SU-DHL-6 (cell line): Measurements from ENCODE around the gene CHD3.

Experiments used
- H2AFZ ChIP-seq: fragments of 200-600 bp; sonication (generic); 2 replicates; pipeline ENCODE4 v1.6.1; 2014; ENCODE audit warnings: low read depth, mild to moderate bottlenecking, moderate library complexity, mixed read lengths, antibody characterized with exemption, low read length; ENCODE audit not compliant: severe bottlenecking
- H3F3A ChIP-seq: fragments of 200-600 bp; shearing (Covaris generic); 2 replicates; pipeline ENCODE4 v1.6.0; 2016; ENCODE audit warnings: antibody characterized with exemption, mild to moderate bottlenecking; ENCODE audit not compliant: insufficient read depth
- H3K27ac ChIP-seq: fragments of 200-600 bp; sonication (generic); 2 replicates; pipeline ENCODE4 v1.5.1; 2016; ENCODE audit warnings: low read depth, mild to moderate bottlenecking, low read length, moderate library complexity, mixed read lengths
- H3K27me3 ChIP-seq: fragments of 200-600 bp; sonication (generic), shearing (Covaris generic); 2 replicates; pipeline ENCODE4 v1.6.0; 2014; ENCODE audit warnings: mild to moderate bottlenecking, low read length
- H3K36me3 ChIP-seq: fragments of 200-600 bp; sonication (generic); 2 replicates; pipeline ENCODE4 v1.6.1; 2014; ENCODE audit warnings: mild to moderate bottlenecking, low read length, mixed read lengths
- H3K4me2 ChIP-seq: fragments of 300-600, 200-600 bp; shearing (Covaris generic), sonication (generic); 2 replicates; pipeline ENCODE4 v1.6.0; 2014; ENCODE audit warnings: low read length, low read depth, mild to moderate bottlenecking; ENCODE audit not compliant: poor library complexity, severe bottlenecking
- H3K4me3 ChIP-seq: fragments of 200-600 bp; sonication (generic); 2 replicates; pipeline ENCODE4 v1.5.1; 2014; ENCODE audit warnings: antibody characterized with exemption, low read length, mild to moderate bottlenecking, mixed read lengths; ENCODE audit not compliant: insufficient read depth, poor library complexity, severe bottlenecking
- H3K79me2 ChIP-seq: fragments of 200-600 bp; sonication (generic); 2 replicates; pipeline ENCODE4 v1.6.1; 2014; ENCODE audit warnings: mild to moderate bottlenecking, low read length, moderate library complexity; ENCODE audit not compliant: insufficient read depth
- H3K9ac ChIP-seq: fragments of 200-600 bp; sonication (generic); 2 replicates; pipeline ENCODE4 v1.7.0; 2014; ENCODE audit warnings: mild to moderate bottlenecking, low read length
- H3K9me2 ChIP-seq: fragments of 200-600 bp; sonication (generic); replicated peaks from 2 replicates; pipeline ENCODE4 v1.6.1; 2014; ENCODE audit warnings: low read length; ENCODE audit not compliant: insufficient read depth
- H3K9me3 ChIP-seq: fragments of 200-600 bp; sonication (generic); 2 replicates; pipeline ENCODE4 v1.6.1; 2014; ENCODE audit warnings: low read length, mixed read lengths; ENCODE audit not compliant: insufficient read depth
- H4K20me1 ChIP-seq: fragments of 200-600 bp; sonication (generic); 2 replicates; pipeline ENCODE4 v1.6.1; 2014; ENCODE audit warnings: low read depth, mild to moderate bottlenecking, antibody characterized with exemption, low read length, moderate library complexity, mixed read lengths
- CTCF ChIP-seq: fragments of 200-600 bp; sonication (generic); IDR thresholded peaks from one replicate; pipeline ENCODE4 v1.5.1; 2017; ENCODE audit warnings: antibody characterized with exemption, mild to moderate bottlenecking, low read length, moderate library complexity; ENCODE audit not compliant: insufficient read depth, poor library complexity, severe bottlenecking
- EZH2phosphoT487 ChIP-seq: fragments of 200-600 bp; sonication (generic), shearing (Covaris generic); conservative IDR thresholded peaks from 2 replicates; pipeline ENCODE4 v1.6.1; 2018; ENCODE audit warnings: mild to moderate bottlenecking, antibody characterized with exemption, low read length, moderate library complexity, mixed read lengths

The CHD3 gene

DNA sequence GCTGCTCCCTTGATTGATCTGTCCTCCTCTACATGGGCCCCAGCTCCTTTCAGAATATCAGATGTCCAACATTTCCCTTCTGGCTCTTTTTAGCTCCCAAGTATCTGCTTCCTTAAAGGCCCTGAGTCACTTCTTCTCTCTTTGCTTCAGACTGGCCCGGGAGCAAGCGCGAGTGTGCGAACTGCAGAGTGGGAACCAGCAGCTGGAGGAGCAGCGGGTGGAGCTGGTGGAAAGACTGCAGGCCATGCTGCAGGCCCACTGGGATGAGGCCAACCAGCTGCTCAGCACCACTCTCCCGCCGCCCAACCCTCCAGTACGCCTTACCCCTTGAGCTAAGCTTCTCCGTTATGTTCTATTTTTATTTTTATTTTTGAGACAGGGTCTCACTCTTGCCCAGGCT is 55.7 kb downstream of the CHD3 start:
- Histone ChIP-seq H3K4me3 (no peak overlapping the region), H3K9me3 (no peaks in the 10 kb centered on the region), H3K9me2 (no peaks in the 10 kb centered on the region), H3F3A (no peaks in the 10 kb centered on the region), H3K4me2 (no peak overlapping the region), H3K9ac (no peak overlapping the region), H3K36me3 (peaks cover 8% of the 10 kb centered on the region; the same call in 1 of the 2 replicates), H3K27me3 (no peaks in the 10 kb centered on the region), H3K27ac (no peak overlapping the region), H2AFZ (no peak overlapping the region), H3K79me2 (no peaks in the 10 kb centered on the region), H4K20me1 (no peaks in the 10 kb centered on the region)
- TF ChIP-seq CTCF (no peak), EZH2phosphoT487 (no peak)

GRCh38 chr17:7945651-7946050 is 57.1 kb downstream of the CHD3 start:
- Histone ChIP-seq H3K27ac (no peak overlapping the region), H3K79me2 (no peaks in the 10 kb centered on the region), H2AFZ (no peak overlapping the region), H3K27me3 (no peaks in the 10 kb centered on the region), H3K4me3 (no peak overlapping the region), H3F3A (peaks cover 3% of the 10 kb centered on the region; the same call in 1 of the 2 replicates), H3K9ac (no peak overlapping the region), H3K9me2 (no peaks in the 10 kb centered on the region), H3K36me3 (peaks cover 14% of the 10 kb centered on the region; the same call in 1 of the 2 replicates), H3K9me3 (no peaks in the 10 kb centered on the region), H4K20me1 (no peaks in the 10 kb centered on the region), H3K4me2 (no peak overlapping the region)
- no peak for TF ChIP-seq EZH2phosphoT487
- no peak for TF ChIP-seq CTCF

DNA sequence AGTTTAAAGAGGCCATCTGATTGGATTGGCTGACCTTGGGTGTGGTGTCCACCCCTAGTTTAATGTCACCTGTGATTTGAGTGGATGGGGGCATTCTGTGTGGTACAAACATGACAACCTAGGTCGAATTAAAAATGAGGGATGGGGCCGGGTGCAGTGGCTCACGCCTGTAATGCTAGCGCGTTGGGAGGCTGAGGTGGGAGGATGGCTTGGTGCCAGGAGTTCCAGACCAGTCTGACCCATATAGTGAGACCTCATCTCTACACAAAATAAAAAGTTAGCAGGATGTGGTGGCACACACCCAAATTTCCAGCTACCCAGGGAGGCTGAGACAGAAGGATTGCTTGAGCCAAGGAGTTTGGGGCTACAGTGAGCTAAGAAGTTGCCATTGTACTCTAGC is 57.9 kb downstream of the CHD3 start:
- Histone ChIP-seq H3K4me3 (no peak overlapping the region), H3K79me2 (no peaks in the 10 kb centered on the region), H3K27me3 (no peaks in the 10 kb centered on the region), H3K9me3 (no peaks in the 10 kb centered on the region), H4K20me1 (no peaks in the 10 kb centered on the region), H3K27ac (no peak overlapping the region), H2AFZ (no peak overlapping the region), H3K36me3 (peaks cover 11% of the 10 kb centered on the region; the same call in 1 of the 2 replicates), H3K9me2 (no peaks in the 10 kb centered on the region), H3K4me2 (no peak overlapping the region), H3F3A (peaks cover 3% of the 10 kb centered on the region; the same call in 1 of the 2 replicates), H3K9ac (no peak overlapping the region)
- TF ChIP-seq EZH2phosphoT487 (no peak), CTCF (no peak)

DNA sequence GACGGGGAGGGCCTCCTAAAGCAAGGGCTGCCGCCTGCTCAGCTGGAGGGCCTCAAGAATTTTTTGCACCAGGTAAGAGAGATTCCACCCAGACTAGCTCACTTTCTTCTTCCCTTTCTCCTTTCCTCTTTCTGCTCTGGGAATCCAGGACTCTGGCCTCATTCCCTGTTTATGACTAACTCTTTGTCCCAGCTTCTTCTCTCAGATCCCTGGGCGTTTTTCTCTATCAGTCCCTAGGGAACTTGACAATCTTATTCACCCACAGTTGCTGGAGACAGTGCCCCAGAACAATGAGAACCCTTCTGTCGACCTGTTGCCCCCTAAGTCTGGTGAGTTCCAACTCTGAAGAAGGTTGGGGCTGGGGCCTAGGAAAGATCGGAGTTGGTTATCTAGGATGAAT is 59.1 kb downstream of the CHD3 start:
- H3K9ac ChIP-seq = no peak overlapping the region
- no peaks in the 10 kb centered on the region for H3K9me3 ChIP-seq
- no peak overlapping the region for H2AFZ ChIP-seq
- H3K4me3 ChIP-seq = no peak overlapping the region
- no peaks in the 10 kb centered on the region for H4K20me1 ChIP-seq
- peaks cover 11% of the 10 kb centered on the region; the same call in 1 of the 2 replicates for H3K36me3 ChIP-seq
- H3K79me2 ChIP-seq = no peaks in the 10 kb centered on the region
- H3K27ac ChIP-seq = no peak overlapping the region
- no peaks in the 10 kb centered on the region for H3K27me3 ChIP-seq
- TF ChIP-seq CTCF (no peak), EZH2phosphoT487 (no peak)
- no peaks in the 10 kb centered on the region for H3K9me2 ChIP-seq
- H3F3A ChIP-seq = peaks cover 3% of the 10 kb centered on the region; the same call in 1 of the 2 replicates
- no peak overlapping the region for H3K4me2 ChIP-seq
